H1 (cell line): ENCODE data around the gene RNF41. TPM values are rescaled to one million over a fixed set of nuclear protein-coding genes. Genes with fewer than 3 reads are reported as not detected.

Experiments used
- CBX5 ChIP-seq: fragments of 300-800, 300-1000 bp; sonication (generic); IDR thresholded peaks from 2 replicates; pipeline ENCODE4 v1.7.1; 2016; ENCODE audit warnings: antibody characterized with exemption, low read length, low read depth
- CBX8 ChIP-seq: fragments of 300-800, 300-1000 bp; sonication (generic); IDR thresholded peaks from 2 replicates; pipeline ENCODE4 v1.7.1; 2016; ENCODE audit warnings: low read depth, low read length, borderline replicate concordance
- EGR1 ChIP-seq: IDR thresholded peaks from 2 replicates; pipeline ENCODE4 v1.6.1; 2011; ENCODE audit warnings: low read depth, low read length, borderline replicate concordance
- FOSL1 ChIP-seq: IDR thresholded peaks from 2 replicates; pipeline ENCODE4 v1.6.1; 2011; ENCODE audit warnings: mild to moderate bottlenecking, low read depth, low read length, moderate library complexity; ENCODE audit not compliant: insufficient read depth
- NRF1 ChIP-seq: IDR thresholded peaks from 2 replicates; pipeline ENCODE4 v1.6.1; 2011; ENCODE audit warnings: mild to moderate bottlenecking, low read depth, low read length, improper control_type of control experiment
- POU5F1 ChIP-seq: IDR thresholded peaks from 2 replicates; pipeline ENCODE4 v1.6.1; 2011; ENCODE audit warnings: low read depth, mild to moderate bottlenecking, low read length, moderate library complexity
- RBBP5 ChIP-seq: IDR thresholded peaks from 2 replicates; pipeline ENCODE4 v1.7.1; 2012; ENCODE audit warnings: low read depth, mild to moderate bottlenecking, inconsistent platforms, low read length, moderate library complexity, borderline replicate concordance
- SAP30 ChIP-seq: fragments of 300-600 bp; sonication (generic); IDR thresholded peaks from 2 replicates; pipeline ENCODE4 v1.7.1; 2012; ENCODE audit warnings: low read length, moderate library complexity, mild to moderate bottlenecking, inconsistent platforms; ENCODE audit not compliant: insufficient read depth, insufficient replicate concordance
- SP4 ChIP-seq: IDR thresholded peaks from 2 replicates; pipeline ENCODE4 v1.6.1; 2012; ENCODE audit warnings: low read length, inconsistent platforms
- SUZ12 ChIP-seq: fragments of 200-600 bp; sonication (generic); IDR thresholded peaks from 2 replicates; pipeline ENCODE4 v1.6.1; 2012; ENCODE audit warnings: mild to moderate bottlenecking, inconsistent platforms, low read length, moderate library complexity, mixed read lengths
- YY1 ChIP-seq: IDR thresholded peaks from 2 replicates; pipeline ENCODE4 v1.6.1; 2011; ENCODE audit warnings: low read depth, mild to moderate bottlenecking, low read length
- polyA plus RNA-seq, 7 experiments: library from polyadenylated mRNA; depleted of rRNA in 3 of 7; stranded (reverse) in 5 of 7; unstranded in 2 of 7; fragments of >200 nt in 5 of 7; fragments of 200-250 nt in 2 of 7; gene quantifications; 1 replicate in 5 of 7; 2 replicates in 1 of 7; 4 replicates in 1 of 7; pipeline versions ENCODE4 v1.2.1 to v1.2.3, GENCODE V29; 2011 to 2013; ENCODE audit warnings: missing spikeins in 2 of 7, mixed read lengths in 2 of 7
- total RNA-seq: library from RNA; stranded (reverse); fragmentation: NEBNext Ultra II Directional; extraction: Animal tissue kit (Norgen Biotek cat#: 25700); gene quantifications from 2 replicates; pipeline ENCODE4 v1.2.1, GENCODE V29; 2021

Gene RNF41
- total and polyA plus RNA-seq, 2 of the 8 experiments (the other 6 are each of a cell fraction or from before 2014, with no cell fraction given): 55.5 to 98.6 TPM

DNA sequence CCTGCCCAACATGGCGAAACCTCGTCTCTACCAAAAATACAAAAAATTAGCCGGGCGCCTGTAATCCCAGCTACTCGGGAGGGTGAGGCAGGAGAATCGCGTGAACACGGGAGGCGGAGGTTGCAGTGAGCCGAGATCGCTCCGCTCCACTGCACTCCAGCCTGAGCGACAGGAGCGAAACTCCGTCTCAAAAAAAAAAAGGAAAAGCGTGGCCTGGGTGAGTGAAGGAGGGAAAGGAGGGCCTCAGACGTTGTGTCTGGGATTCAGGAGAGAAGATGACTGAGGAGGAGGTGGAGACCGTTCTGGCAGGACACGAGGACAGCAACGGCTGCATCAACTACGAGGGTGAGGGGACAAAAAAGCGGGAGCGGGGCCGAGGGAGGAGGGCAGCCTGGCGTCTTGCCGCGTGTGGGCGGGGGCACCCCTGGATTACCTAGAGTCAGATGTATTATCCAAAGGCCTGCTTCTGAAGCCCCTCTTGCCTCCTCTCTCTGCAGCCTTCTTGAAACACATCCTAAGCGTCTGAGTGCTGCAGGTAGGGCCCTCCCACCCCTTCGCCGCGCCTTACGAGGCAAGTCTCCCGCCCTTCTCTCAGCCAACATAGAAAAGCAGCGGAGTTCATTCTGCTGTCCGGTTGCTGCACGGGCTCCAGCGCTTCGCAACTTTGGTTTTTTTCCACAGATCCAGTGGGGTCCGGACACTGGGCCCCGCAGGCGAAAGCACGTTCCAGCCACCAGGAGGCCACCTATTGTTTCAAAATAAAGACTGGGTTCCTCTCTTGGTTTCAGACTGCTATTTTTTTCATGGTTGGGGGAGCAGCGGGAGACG lies 64.3 kb downstream of the RNF41 start (continued):
- TF ChIP-seq CBX5 (no peak), SAP30 (no peak), CBX8 (no peak), POU5F1 (no peak), SUZ12 (no peak), FOSL1 (no peak), EGR1 (no peak), NRF1 (no peak), RBBP5 (no peak; the same call in 1 of the 2 replicates), YY1 (no peak), SP4 (0 out of 2 replicates have a peak, but pooled peaks have one; percentile 9)
- TF ChIP-seq, all 59 proteins: peak for 16
